Occipital lobe (tissue), 2 donors: ENCODE measurements around the gene MYO1D. TPM values are rescaled to one million over a fixed set of nuclear protein-coding genes. Genes with fewer than 3 reads are reported as not detected.
"Not testable (repeated sequence)": the region's sequence is repeated elsewhere in the genome, so short reads cannot be mapped to it uniquely, and the experiment has no call there.

Experiments used
- DNase-seq: peaks from one replicate; lab custom pipeline; 2025; lab: John Stamatoyannopoulos, UW
- total RNA-seq: library from RNA; depleted of rRNA; stranded (reverse); fragments of >200 nt; gene quantifications from one replicate; pipeline ENCODE4 v1.2.3, GENCODE V29; 2014

MYO1D gene
- total RNA-seq, 1 donor from 2014 or later = 61.0 TPM

DNA sequence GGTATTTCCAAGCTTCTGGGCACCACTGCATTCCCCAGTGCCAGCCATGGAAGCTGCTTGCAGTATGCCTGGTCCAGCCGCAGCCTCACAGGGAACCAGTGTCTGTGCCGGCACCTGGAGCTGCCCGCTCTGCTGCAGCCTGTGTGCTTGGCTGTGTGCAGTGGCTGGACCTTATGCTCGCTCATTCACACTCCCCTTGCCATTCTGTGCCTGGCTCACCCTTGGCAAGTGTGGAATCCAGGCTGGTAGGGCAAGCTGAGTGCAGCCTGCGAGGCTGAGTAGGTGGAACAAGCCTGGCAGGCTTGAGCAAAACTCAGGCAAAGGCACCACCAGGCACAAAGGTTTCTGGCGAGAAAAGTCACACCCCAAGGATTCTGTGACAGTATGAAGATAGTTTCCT lies 144.0 kb downstream of the MYO1D start:
- no peak for DNase-seq

DNA sequence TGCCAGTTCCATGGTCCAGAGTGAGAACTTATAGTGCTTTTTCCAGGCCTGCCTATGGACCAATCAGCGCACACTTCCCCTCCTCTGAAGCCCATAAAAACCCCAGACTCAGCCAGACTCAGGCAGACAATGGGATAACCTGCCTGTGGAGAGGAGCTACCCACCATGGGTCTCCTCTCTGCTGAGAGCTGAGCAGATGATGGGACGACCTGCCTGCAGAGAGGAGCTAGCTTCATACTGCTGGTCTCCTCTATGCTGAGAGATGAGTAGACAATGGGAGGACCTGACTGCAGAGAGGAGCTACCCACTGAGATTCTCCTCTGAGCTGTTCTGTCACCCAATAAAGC lies 144.7 kb downstream of the MYO1D start:
- DNase-seq = no peak

DNA sequence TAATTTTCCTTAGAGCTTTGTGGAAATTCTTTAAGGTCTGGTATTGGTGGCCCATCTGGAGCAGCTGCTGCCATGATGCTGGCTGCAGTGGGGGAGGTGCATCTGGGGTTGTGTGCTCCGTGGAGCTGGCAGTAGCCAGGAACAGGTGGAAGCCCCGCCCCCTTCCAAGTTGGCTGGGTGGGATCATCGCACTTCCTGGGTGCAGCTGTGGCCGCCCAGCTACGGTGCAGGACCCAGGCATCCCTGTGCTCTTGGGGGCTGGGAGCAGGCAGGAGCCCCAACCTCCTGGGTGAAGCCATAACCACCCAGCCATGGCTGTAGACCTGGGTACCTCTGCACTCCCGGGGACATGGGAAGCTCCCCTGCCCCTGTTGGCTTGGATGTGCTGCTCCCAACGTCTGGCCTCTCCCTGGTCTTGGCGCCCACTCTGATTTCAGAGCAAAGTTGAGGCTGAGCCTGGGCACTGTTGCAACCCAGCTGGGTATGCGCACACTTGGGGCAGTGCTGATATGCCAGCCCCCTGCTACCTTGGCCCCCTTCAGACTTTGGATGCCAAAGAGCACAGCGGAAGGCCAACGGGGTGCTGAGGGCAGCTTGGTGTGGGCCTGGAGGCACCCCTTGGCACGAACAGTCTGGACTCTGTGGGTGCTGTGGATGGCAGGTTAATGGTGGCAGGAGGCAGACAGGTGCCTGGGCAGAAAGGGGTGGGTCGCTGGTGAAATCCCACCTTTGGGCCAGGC lies 145.2 kb downstream of the MYO1D start:
- no peak for DNase-seq

DNA sequence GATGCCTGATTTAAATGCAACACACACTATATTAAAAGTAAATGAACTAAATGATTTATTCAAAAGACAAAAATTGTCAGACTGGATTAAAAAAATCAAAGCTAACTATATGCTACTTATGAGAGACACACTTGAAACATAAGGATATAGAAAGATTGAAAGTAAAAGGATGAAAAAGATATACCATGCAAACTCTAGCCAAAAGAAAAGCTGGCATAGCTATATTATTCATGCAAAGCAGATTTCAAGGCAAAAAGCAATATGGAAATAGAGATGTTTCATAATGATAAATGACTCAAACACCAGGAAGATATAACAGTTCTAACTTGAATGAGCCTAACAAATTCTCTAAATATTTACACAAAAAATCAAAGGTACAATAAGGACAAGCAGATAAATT lies 149.2 kb downstream of the MYO1D start:
- no peak for DNase-seq

DNA sequence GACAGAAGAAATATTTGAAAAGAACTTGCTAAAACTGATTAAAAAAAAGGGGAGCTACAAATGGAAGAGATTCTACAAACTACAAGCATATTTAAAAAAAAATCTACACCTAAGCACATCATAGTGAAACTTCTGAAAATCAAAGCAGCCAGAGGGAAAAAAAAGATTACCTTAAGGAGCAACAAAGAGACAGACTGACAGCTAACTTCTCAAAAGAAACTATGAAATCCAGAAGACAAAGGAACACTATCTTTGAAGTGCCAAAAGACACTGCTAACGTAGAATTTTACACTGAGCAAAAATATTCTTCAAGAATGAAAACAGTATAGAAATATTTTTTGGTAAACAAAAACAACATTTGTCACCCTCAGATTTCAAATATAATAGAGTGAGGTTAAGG lies 151.2 kb downstream of the MYO1D start:
- DNase-seq = no peak

DNA sequence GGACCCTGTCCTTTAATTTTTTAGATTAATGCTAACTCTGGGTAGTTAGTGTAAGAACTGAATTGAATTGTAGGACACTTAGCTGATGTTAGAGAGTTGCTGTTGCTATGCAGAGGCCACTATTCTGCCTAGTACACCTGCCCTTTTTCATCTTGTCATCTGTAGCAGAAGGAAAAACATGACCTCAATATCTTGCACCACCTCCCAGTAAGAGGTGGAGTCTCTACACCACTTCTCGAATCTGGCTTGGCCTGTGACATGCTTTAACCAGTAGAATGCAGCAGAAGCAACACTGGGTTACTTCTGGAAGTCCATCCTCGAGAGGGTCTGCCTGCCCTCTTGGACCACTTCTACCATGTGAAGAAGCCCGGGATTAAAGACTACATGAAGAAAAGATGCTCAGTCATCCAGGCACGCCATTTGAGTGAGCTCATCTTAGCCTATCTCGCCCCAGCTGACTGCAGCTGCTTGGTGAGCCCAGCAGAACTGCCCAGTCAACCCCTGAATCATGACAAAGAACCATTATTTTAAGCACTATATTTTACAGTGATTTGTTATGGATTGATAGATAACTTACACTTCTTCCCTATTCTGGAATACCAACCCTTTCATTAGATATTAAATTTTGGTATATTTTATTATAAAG lies 153.5 kb downstream of the MYO1D start:
- DNase-seq = no peak

DNA sequence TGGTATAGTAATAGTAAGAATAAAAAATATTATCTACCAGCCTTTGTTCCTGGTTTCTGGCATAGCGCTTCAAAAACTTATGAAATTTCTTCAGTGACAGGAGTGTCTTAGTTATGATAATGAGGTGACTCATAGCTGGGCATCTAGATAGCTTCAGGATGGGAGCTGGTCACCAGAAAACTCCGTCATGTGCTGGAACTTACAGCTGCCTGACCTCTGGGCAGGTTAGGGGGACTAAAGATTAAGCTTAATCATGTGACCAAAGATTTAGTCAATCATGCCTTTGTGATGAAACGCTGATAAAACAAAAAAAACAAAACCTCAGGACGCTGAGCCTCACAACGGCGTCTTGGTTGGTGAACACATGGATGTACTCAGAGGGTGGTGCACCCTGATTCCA lies 154.2 kb downstream of the MYO1D start:
- no peak for DNase-seq

DNA sequence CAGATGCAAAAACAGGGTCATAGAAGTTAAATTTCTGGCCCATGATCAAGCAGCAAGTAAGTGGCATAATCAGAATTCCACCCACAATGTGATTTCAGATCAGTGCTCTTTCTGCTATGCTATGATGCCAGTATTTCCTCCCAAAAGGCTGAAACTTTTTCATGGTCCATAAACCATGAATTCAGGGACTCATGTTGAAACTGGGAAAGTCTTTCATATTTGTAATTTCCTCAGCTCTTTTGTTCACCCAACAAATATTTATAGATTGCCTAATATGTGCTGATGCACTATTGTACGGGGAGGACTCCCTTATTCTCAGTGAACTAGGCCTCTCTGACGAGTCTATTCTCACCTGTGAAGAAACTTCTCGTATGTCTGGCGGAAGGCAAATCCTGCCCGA lies 156.3 kb downstream of the MYO1D start:
- DNase-seq = no peak

DNA sequence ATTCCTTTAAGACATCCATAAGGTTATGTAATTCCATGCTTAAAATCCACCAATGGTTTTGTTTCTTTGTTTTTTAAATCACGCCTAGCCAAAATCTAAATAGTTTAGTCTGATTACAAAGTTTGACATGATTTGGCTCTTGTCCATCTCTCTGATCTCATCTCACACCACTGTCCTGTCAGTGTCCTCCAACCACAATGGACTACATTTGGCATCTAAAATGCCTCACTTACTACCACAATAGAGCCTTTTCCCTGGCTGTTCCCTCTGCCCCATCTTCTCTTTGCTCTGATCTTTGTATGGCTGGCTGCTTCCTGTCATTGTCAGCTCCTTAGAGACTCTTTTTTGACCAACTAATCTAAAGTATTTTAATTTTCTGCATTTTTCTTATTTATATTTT lies 157.2 kb downstream of the MYO1D start:
- no peak for DNase-seq

DNA sequence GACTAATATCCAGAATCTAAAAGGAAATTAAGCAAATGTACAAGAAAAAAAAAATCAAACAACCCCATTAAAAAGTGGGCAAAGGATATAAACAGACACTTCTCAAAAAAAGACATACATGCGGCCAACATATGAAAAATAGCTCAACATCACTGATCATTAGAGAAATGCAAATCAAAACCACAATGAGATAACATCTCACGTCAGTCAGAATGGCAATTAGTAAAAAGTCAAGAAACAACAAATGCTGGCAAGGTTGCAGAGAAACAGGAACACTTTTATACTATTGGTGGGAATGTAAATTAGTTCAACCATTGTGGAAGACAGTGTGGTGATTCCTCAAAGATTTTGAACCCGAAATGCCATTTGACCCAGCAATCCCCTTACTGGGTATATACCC lies 162.0 kb downstream of the MYO1D start:
- not testable (repeated sequence) for DNase-seq

DNA sequence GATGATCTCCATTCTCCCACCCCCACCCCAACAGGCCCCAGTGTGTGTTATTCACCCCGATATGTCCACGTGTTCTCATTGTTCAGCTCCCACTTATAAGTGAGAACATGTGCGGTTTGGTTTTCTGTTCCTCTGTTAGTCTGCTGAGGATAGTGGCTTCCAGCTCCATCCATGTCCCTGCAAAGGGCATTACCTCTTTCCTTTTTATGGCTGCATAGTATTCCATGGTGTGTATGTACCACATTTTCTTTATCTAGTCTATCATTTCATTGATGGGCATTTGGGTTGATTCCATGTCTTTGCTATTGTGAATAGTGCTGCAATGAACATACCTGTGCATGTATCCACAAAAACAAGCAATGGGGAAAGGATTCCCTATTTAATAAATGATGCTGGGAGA lies 162.7 kb downstream of the MYO1D start:
- DNase-seq = not testable (repeated sequence)

DNA sequence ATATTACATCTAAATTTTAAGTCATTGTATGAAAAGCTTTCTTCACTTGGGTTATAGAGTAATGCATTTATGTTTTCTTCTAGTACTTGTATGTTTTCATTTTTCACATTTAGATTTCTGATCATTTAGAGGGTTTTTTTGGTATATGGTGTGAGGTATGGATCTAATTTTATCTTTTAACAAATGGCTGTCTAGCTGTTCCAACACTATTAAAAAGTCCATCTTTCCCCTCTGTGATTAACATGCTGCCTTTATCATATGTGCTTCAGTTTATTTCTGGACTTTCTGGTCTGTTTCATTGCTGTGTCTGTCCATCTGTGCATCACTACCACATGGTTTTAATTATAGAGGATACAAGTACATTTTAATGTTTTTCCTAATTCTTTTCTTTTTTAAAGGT lies 163.8 kb downstream of the MYO1D start:
- no peak for DNase-seq

DNA sequence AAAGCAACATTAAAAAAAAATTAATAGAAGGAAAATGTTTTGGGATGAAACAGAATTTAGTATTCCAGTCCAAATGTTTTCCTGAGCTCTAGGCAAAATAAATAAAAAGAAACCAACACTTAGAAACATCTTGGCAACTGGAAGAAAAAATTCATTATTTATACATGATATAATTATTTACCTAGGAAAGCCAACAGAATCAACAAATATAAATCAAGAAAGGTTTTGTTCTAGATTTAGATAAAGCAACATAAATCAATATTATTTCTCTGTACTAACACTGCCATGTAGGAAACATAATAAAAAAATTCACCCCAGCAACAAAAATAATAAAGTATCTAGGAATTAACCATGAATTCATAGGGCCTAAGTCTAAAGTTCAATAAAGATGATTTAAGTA lies 167.4 kb downstream of the MYO1D start:
- no peak for DNase-seq

DNA sequence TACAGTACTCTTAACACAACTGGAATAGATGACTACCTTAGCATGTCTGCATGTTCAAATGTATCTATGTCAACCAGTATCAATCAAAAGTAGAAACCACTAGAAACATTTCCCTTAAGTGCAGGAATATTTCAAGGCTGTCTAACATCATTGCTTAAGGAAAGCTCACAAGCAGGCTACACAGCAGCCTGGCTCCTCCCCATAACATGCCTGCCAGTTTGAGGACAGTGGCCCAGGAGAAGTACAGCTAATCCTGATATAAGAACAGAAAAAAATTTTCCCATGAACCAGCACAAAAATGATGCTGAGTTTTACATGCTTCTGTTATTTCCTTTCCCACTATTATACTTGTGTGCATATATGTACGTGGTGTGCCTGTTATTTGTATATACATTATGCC lies 175.1 kb downstream of the MYO1D start:
- no peak for DNase-seq

DNA sequence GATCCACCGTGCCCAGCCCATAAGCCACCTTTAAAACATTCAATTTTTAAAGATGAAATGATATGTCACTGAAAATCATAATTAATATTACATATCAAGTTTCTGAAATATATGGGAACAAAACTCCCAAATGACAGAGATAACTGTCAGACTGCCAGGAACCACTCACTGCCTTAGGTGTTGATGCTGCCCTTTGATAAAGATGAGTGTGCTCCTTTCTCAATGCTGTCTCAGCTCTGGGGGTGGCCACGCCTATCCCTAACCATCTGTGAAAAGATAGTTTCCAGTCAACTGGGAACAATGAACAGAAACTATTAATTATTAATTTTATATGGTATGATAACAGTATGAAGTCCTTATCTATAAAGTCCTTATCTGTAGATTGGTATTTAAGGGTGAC lies 177.7 kb downstream of the MYO1D start:
- no peak for DNase-seq

DNA sequence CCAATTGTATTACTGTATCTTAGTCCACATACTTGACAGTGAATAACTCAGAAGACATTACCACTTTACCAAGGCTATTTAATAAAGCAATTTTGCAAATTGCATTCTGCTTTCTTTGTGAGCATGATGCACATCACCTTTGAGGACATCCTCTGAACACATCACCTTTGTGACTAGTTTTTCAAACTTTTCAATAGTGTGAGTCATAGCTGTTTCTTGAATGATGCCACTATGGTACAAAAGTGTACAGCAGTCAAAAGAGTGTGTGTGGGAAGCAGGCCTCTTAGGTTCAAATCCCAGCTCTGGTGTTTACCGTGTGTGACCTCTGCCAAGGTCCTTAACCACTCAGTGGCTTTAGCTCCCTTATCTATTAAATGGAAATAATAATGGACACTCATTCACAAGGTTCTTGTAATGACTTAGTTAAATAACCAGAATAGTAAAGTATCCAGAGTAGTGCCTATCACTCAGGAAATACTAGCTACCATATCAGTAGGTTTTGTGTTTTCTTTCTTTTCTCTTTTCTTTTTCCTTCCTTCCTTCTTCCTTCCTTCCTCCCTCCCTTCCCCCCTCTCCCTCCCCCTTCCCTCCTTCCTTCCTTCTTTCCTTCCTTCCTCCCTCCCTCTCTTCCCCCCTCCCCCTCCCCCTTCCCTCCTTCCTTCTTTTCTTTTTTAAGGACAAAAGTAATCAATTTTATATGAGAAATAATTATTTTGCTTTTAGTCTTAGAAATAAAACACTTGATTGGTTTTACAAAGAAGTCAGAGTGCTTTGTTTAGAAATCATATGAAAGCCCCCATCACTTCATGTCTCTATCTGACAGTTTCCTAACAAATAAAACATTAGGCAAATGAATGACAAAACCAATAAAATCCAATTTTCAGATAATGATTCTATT lies 178.9 kb downstream of the MYO1D start:
- DNase-seq = no peak

DNA sequence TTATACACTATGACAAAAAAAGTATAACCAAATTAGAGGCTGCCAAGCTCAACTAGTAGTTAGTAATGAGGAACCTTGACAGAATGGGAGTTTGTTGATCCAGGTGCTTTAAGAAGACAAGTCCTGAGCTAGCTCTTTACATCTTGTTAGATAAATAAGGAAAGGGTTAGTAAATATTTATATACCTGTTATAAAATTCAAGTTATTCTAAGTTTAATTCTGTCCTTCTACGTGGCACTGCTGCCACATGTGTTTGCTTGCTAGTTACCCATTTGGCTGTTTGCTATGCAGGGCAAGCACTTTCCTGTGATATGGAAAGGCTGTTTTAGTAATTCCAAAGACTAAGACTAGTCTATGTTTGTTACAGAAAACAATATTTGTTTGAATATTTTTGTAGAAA lies 180.5 kb downstream of the MYO1D start:
- no peak for DNase-seq

DNA sequence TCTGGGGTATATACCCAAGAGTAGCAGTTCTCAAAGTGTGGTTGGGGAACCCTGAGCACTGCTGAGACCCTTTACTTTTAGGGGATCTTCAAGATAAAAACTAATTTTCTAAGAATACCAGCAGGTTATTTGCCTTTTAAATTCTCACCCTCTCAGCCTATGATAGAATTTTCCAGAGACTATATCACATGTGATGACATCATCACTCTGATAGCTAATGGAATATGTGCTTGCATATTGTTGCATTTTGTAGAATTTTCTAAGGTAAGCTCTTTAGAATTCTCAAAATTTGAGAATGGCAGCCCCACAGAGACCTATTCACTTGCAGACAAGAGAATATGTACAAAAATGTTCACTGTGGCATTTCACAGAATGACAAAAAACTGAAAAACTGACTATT lies 181.1 kb downstream of the MYO1D start:
- no peak for DNase-seq

DNA sequence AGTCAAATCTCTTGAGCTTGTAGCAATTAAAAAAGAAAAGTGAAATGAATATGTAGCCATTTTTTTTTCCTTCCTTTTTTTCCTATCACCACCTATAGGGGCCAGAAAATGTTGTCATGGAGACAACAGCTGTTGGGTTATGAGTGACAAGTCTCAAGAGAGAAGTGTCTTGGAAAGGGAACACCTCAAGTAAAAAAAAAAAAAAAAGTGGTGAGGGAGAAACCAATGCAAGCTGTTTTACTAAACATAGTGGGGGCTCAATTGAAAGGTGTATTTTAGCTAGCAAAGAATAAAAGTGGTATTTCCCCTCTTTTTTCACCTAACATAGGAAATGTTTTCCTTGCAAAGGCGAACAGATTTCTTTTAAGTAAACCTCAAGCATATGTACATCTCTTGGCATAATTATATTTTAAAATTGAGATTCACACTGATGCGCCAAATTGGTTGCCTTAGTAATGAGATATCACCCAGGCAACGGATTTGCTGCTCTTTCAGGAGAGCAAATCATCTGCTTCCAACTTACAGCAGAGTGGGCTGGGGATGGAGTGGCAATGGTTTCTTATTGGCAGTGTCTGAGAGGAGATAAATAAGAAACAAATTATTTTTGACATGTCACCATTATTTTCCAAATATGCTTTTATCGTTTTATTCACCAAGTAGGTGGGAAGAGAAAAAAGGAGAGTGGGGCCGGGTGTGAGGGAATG lies 183.6 kb downstream of the MYO1D start:
- DNase-seq = no peak

DNA sequence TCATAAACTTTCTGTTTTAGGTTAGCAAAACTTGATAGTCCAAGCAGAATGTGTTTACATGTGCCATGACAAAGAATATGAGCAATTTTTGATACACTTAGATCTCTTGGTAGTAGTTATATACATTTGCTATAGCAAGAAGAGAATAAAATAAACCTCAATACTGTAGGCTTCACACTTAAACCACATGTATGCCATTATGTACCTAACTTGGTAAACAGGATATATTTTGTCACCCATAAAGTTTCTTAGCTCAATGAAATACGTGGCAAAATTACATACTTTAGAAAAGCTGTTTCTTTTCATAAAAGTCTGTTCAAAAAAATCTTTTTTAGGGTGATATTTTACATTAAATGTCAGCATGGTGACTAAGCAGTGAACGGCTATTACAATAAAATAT lies 184.7 kb downstream of the MYO1D start:
- no peak for DNase-seq

DNA sequence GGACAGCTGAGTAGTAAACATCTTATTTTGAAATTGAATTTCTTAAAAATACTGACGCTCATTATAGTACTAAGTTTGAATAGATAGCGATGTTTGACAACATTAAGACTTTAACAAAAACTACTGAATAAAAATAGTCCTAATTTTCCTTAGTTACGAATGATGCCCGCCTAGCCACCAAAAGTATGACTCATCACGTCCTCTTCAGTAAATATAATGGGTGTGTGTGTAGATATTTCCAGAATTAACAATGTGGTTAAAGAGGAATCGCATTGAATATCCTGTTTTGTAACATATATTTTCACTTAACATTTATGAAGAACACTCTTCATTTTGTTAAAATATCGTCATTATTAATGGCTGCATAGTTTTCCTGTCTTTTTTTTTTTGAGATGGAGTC lies 187.6 kb downstream of the MYO1D start:
- no peak for DNase-seq

DNA sequence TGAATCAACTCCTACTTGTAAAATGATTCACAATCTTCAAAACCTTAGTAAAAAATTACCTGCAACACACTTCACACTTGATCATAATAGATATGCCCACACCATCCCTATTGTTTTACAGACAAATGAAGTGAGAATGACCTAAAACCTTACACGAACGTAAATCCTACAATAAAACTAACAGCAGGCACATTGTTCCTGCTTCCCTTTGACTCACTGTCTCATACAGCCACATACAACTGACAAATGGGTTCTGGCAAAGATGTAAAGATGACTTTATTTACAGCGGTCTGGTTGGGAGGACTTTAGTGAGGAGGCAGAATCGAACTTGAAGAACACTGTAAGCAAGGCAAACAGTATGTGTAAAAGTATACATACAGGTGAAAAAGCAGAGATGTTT lies 188.7 kb downstream of the MYO1D start:
- DNase-seq = no peak
